ENCODE measurements around the gene CAMTA1.
"Not testable (repeated sequence)": the region's sequence is repeated elsewhere in the genome, so short reads cannot be mapped to it uniquely, and the experiment has no call there.

Gene CAMTA1

GRCh38 chr1:6785318-6785727, at the start of gene CAMTA1:
TSS of gene CAMTA1 (plus strand) at chr1:6785454. CDS start at chr1:6785531, 77 bp downstream.
- TF ChIP-seq CTCF (IDR thresholded peaks at IDR 0.05; ENCODE audit: low read depth, low read length), result no peak
- peak within 1 kb of the TSS; percentile 84 for H3K4me3 ChIP-seq (ENCODE audit: low read depth, low read length)

- TF ChIP-seq CTCF (IDR thresholded peaks at IDR 0.05; ENCODE audit: low read depth, low read length), result no peak
- H3K4me3 ChIP-seq (ENCODE audit: low read depth, low read length), result no peak overlapping the region
Measured at GRCh38 chr1:6738987-6739676, 46.1 kb upstream of the CAMTA1 start.

- H3K4me3 ChIP-seq (ENCODE audit: low read depth, low read length), result not testable (repeated sequence)
Measured at GRCh38 chr1:6742676-6743188, 42.5 kb upstream of the CAMTA1 start.

- TF ChIP-seq CTCF (IDR thresholded peaks at IDR 0.05; ENCODE audit: low read depth, low read length), result no peak
- H3K4me3 ChIP-seq (ENCODE audit: low read depth, low read length), result 0 out of 2 replicates have a peak overlapping the region, but pooled peaks have one; percentile 17
Measured at GRCh38 chr1:6743189-6744101, 41.8 kb upstream of the CAMTA1 start.

GRCh38 chr1:6745073-6745472, 40.2 kb upstream of the CAMTA1 start:
- TF ChIP-seq CTCF (IDR thresholded peaks at IDR 0.05; ENCODE audit: low read depth, low read length), result no peak
- H3K4me3 ChIP-seq (ENCODE audit: low read depth, low read length), result no peak overlapping the region

- H3K4me3 ChIP-seq (ENCODE audit: low read depth, low read length), result no peak overlapping the region
- no peak for TF ChIP-seq CTCF (IDR thresholded peaks at IDR 0.05; ENCODE audit: low read depth, low read length)
Measured at GRCh38 chr1:6747674-6748073, 37.6 kb upstream of the CAMTA1 start.

- H3K4me3 ChIP-seq (ENCODE audit: low read depth, low read length), result no peak overlapping the region
- TF ChIP-seq CTCF (IDR thresholded peaks at IDR 0.05; ENCODE audit: low read depth, low read length), result no peak
Measured at GRCh38 chr1:6750490-6750889, 34.8 kb upstream of the CAMTA1 start.

Measured in WI38 (cell line).